Measurements from ENCODE around the gene USP7.

USP7 gene

GRCh38 chr16:8963821-8964441 lies at the start of gene USP7:
TSS of gene USP7 (minus strand) at chr16:8963906. CDS start at chr16:8963285, 621 bp downstream.
- H3K4me3 ChIP-seq (ENCODE audit: low read depth, low read length) = peak within 1 kb of the TSS; percentile 71
- DNase-seq (ENCODE audit: low read depth) = peak; percentile 64
- TF ChIP-seq CTCF (IDR thresholded peaks at IDR 0.05; ENCODE audit: control insufficient read depth, extremely low read depth, insufficient read depth) = no peak

GRCh38 chr16:9013508-9013864 lies 49.8 kb upstream of the USP7 start:
- DNase-seq (ENCODE audit: low read depth) = no peak
- no peak for TF ChIP-seq CTCF (IDR thresholded peaks at IDR 0.05; ENCODE audit: control insufficient read depth, extremely low read depth, insufficient read depth)
- no peak overlapping the region for H3K4me3 ChIP-seq (ENCODE audit: low read depth, low read length)

- DNase-seq (ENCODE audit: low read depth) = no peak
- H3K4me3 ChIP-seq (ENCODE audit: low read depth, low read length) = no peak overlapping the region
- no peak for TF ChIP-seq CTCF (IDR thresholded peaks at IDR 0.05; ENCODE audit: control insufficient read depth, extremely low read depth, insufficient read depth)
Observed at GRCh38 chr16:9012848-9013507, 49.3 kb upstream of the USP7 start.

GRCh38 chr16:9012330-9012729 lies 48.6 kb upstream of the USP7 start:
- TF ChIP-seq CTCF (IDR thresholded peaks at IDR 0.05; ENCODE audit: control insufficient read depth, extremely low read depth, insufficient read depth) = no peak
- H3K4me3 ChIP-seq (ENCODE audit: low read depth, low read length) = no peak overlapping the region

GRCh38 chr16:9008601-9009260 lies 45.0 kb upstream of the USP7 start:
- no peak overlapping the region for H3K4me3 ChIP-seq (ENCODE audit: low read depth, low read length)
- TF ChIP-seq CTCF (IDR thresholded peaks at IDR 0.05; ENCODE audit: control insufficient read depth, extremely low read depth, insufficient read depth) = peak; percentile 81
- DNase-seq (ENCODE audit: low read depth) = peak; percentile 7

More at GRCh38 chr16:9012330-9012729, 48.6 kb upstream of the USP7 start:
- no peak for DNase-seq (ENCODE audit: low read depth)

GRCh38 chr16:9007177-9007794 lies 43.6 kb upstream of the USP7 start:
- no peak for DNase-seq (ENCODE audit: low read depth)

More at GRCh38 chr16:9007177-9007794, 43.6 kb upstream of the USP7 start:
- no peak overlapping the region for H3K4me3 ChIP-seq (ENCODE audit: low read depth, low read length)
- no peak for TF ChIP-seq CTCF (IDR thresholded peaks at IDR 0.05; ENCODE audit: control insufficient read depth, extremely low read depth, insufficient read depth)
